Nephron progenitor cell (in vitro differentiated cells): ENCODE measurements around the gene SDS.
A peak's percentile ranks its signal among the peaks of the same experiment; 100 is the strongest.

Experiments
- DNase-seq: peaks from one replicate; pipeline ENCODE4 v3.0.0; 2021
- H3K27ac Mint-ChIP-seq: 2 replicates; pipeline ENCODE4 v1.8.0; 2021; ENCODE audit warnings: mild to moderate bottlenecking, moderate library complexity, mixed read lengths
- H3K27me3 Mint-ChIP-seq: 2 replicates; pipeline ENCODE4 v1.8.0; 2021; ENCODE audit warnings: mild to moderate bottlenecking, low read depth, mixed read lengths; ENCODE audit not compliant: poor library complexity
- H3K36me3 Mint-ChIP-seq: 2 replicates; pipeline ENCODE4 v1.8.0; 2021; ENCODE audit warnings: low read depth, mixed read lengths
- H3K4me1 Mint-ChIP-seq: 2 replicates; pipeline ENCODE4 v1.8.0; 2021; ENCODE audit warnings: mixed read lengths
- H3K4me3 Mint-ChIP-seq: 2 replicates; pipeline ENCODE4 v1.8.0; 2021; ENCODE audit warnings: mild to moderate bottlenecking, moderate library complexity, mixed read lengths
- H3K9me3 Mint-ChIP-seq: 2 replicates; pipeline ENCODE4 v1.8.0; 2021; ENCODE audit warnings: mild to moderate bottlenecking, moderate library complexity, mixed read lengths
- TF ChIP-seq, protein P1 (sequence below): fragments of 200-600 bp; sonication (generic); IDR thresholded peaks from 2 replicates; pipeline ENCODE4 v1.5.0; 2021; ENCODE audit warnings: antibody characterized with exemption

The SDS gene

DNA sequence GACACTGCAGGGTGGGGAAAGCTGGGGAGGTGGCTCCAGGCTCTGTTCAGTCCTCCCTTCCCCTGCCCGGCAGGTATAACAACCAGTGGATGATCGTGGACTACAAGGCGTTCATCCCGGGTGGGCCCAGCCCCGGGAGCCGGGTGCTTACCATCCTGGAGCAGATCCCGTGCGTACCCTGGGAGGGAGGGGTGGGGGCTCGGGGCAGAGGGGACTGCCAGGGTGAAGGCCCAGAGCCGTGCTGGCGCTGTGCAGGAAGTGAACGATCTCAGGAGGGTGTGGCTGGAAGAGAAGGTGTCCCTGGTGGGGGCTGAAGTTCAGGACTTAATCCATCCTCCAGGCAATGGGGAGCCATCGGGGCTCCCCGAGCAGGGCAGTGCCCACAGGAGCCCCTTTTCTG is 18.9 kb downstream of the SDS start:
- Mint-ChIP-seq H3K4me1 (peaks cover 13% of the 10 kb centered on the region), H3K27me3 (peaks cover 3% of the 10 kb centered on the region), H3K27ac (peak overlapping the region; percentile 61), H3K4me3 (no peak overlapping the region), H3K9me3 (no peaks in the 10 kb centered on the region), H3K36me3 (peaks cover 20% of the 10 kb centered on the region)
- DNase-seq = no peak
- TF ChIP-seq, protein P1, sequence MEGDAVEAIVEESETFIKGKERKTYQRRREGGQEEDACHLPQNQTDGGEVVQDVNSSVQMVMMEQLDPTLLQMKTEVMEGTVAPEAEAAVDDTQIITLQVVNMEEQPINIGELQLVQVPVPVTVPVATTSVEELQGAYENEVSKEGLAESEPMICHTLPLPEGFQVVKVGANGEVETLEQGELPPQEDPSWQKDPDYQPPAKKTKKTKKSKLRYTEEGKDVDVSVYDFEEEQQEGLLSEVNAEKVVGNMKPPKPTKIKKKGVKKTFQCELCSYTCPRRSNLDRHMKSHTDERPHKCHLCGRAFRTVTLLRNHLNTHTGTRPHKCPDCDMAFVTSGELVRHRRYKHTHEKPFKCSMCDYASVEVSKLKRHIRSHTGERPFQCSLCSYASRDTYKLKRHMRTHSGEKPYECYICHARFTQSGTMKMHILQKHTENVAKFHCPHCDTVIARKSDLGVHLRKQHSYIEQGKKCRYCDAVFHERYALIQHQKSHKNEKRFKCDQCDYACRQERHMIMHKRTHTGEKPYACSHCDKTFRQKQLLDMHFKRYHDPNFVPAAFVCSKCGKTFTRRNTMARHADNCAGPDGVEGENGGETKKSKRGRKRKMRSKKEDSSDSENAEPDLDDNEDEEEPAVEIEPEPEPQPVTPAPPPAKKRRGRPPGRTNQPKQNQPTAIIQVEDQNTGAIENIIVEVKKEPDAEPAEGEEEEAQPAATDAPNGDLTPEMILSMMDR = no peak

- Mint-ChIP-seq H3K4me3 (no peak overlapping the region), H3K36me3 (peaks cover 21% of the 10 kb centered on the region), H3K27me3 (peaks cover 3% of the 10 kb centered on the region), H3K9me3 (no peaks in the 10 kb centered on the region), H3K4me1 (peaks cover 9% of the 10 kb centered on the region), H3K27ac (no peak overlapping the region)
- no peak for DNase-seq
- TF ChIP-seq, protein P1 = no peak
Observed at GRCh38 chr12:113382206-113382605, 21.5 kb downstream of the SDS start.

GRCh38 chr12:113381220-113381619 is 22.5 kb downstream of the SDS start:
- Mint-ChIP-seq H3K27ac (no peak overlapping the region), H3K36me3 (peaks cover 25% of the 10 kb centered on the region), H3K4me1 (peaks cover 9% of the 10 kb centered on the region), H3K27me3 (peaks cover 3% of the 10 kb centered on the region), H3K4me3 (no peak overlapping the region), H3K9me3 (no peaks in the 10 kb centered on the region)
- DNase-seq = no peak
- TF ChIP-seq, protein P1 = no peak

DNA sequence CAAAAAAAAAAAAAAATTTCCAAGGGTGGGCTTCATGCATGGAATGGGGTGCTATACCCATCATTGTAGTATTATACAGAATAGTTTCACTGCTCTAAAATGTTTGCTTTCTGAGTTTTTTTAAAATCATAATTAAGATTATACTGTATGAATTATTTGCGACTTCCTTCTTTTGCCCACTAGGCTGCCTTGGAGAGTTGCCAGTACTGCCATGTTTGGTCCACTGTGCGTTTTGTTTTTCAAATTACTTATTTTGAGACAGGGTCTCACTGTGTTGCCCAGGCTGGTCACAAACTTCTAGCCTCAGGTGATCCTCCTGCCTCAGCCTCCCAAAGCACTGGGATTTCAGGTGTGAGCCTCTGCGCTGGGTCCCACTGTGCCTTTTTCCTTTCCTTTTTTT is 25.4 kb downstream of the SDS start:
- Mint-ChIP-seq H3K36me3 (peaks cover 37% of the 10 kb centered on the region), H3K27me3 (peaks cover 3% of the 10 kb centered on the region), H3K9me3 (no peaks in the 10 kb centered on the region), H3K4me3 (no peak overlapping the region), H3K4me1 (peaks cover 9% of the 10 kb centered on the region), H3K27ac (no peak overlapping the region)
- no peak for DNase-seq
- TF ChIP-seq, protein P1 = no peak

GRCh38 chr12:113374823-113375428 is 28.8 kb downstream of the SDS start:
- no peak overlapping the region for H3K27ac Mint-ChIP-seq
- H3K4me1 Mint-ChIP-seq = no peaks in the 10 kb centered on the region
- TF ChIP-seq, protein P1 = no peak
- no peak overlapping the region for H3K4me3 Mint-ChIP-seq
- DNase-seq = no peak
- no peaks in the 10 kb centered on the region for H3K9me3 Mint-ChIP-seq
- peaks cover 39% of the 10 kb centered on the region for H3K36me3 Mint-ChIP-seq
- no peaks in the 10 kb centered on the region for H3K27me3 Mint-ChIP-seq

GRCh38 chr12:113373969-113374368 is 29.7 kb downstream of the SDS start:
- H3K36me3 Mint-ChIP-seq = peaks cover 39% of the 10 kb centered on the region
- no peaks in the 10 kb centered on the region for H3K9me3 Mint-ChIP-seq
- H3K4me1 Mint-ChIP-seq = no peaks in the 10 kb centered on the region
- H3K4me3 Mint-ChIP-seq = no peak overlapping the region
- no peaks in the 10 kb centered on the region for H3K27me3 Mint-ChIP-seq
- TF ChIP-seq, protein P1 = no peak
- H3K27ac Mint-ChIP-seq = no peak overlapping the region
- no peak for DNase-seq
